K562 (cell line): ENCODE measurements around the gene LCA5L. TPM values are rescaled to one million over a fixed set of nuclear protein-coding genes. Genes with fewer than 3 reads are reported as not detected.

Source experiments
- ARID1B ChIP-seq: fragments of 450-650 bp; IDR thresholded peaks from 2 replicates; pipeline ENCODE4 v1.6.1; 2016; ENCODE audit warnings: antibody characterized with exemption, mild to moderate bottlenecking, inconsistent platforms
- ATF4 ChIP-seq: fragments of 450-650 bp; formaldehyde crosslinking; IDR thresholded peaks from 2 replicates; pipeline ENCODE4 v1.4.0; 2022; ENCODE audit warnings: mild to moderate bottlenecking, moderate library complexity
- CREM ChIP-seq: IDR thresholded peaks from 2 replicates; pipeline ENCODE4 v1.6.1; 2014; ENCODE audit warnings: antibody characterized with exemption, low read depth
- EP300 ChIP-seq: IDR thresholded peaks from 2 replicates; pipeline ENCODE4 v1.6.1; 2012; ENCODE audit warnings: low read length, improper control_type of control experiment
- ETS2 ChIP-seq: IDR thresholded peaks from 2 replicates; pipeline ENCODE4 v1.6.1; 2016; ENCODE audit warnings: borderline replicate concordance, missing genetic modification characterization, mild to moderate bottlenecking, moderate library complexity, missing compliant biosample characterization; ENCODE audit not compliant: poor library complexity, severe bottlenecking
- HDAC8 ChIP-seq: fragments of 450-650 bp; IDR thresholded peaks from 2 replicates; pipeline ENCODE4 v1.6.1; 2016; ENCODE audit warnings: mild to moderate bottlenecking, missing genetic modification characterization, moderate library complexity, missing compliant biosample characterization
- JUND ChIP-seq, 2 experiments: IDR thresholded peaks; 2 replicates in 1 of 2; 3 replicates in 1 of 2; pipeline ENCODE4 v1.6.1; 2011; ENCODE audit warnings: borderline replicate concordance in 2 of 2, low read depth in 2 of 2, low read length in 2 of 2, improper control_type of control experiment in 1 of 2, missing biosample characterization in 1 of 2, missing genetic modification characterization in 1 of 2, missing genetic modification reagents in 1 of 2
- RBFOX2 ChIP-seq: fragments of 200-400 bp; formaldehyde crosslinking; IDR thresholded peaks from 2 replicates; pipeline ENCODE4 v1.6.1; 2017; ENCODE audit warnings: low read depth, mild to moderate bottlenecking, low read length, moderate library complexity
- TAL1 ChIP-seq: fragments of 450-650 bp; IDR thresholded peaks from 2 replicates; pipeline ENCODE4 v1.6.1; 2016; ENCODE audit warnings: mild to moderate bottlenecking
- ZKSCAN1 ChIP-seq: fragments of 150-350 bp; IDR thresholded peaks from 2 replicates; pipeline ENCODE4 v1.6.1; 2016; ENCODE audit warnings: low read depth, low read length
- ZNF239 ChIP-seq: fragments of 250-450 bp; sonication (Bioruptor Pico); IDR thresholded peaks from 2 replicates; pipeline ENCODE4 v1.4.0; 2020; ENCODE audit warnings: mild to moderate bottlenecking
- ZNF57 ChIP-seq: fragments of 450-650 bp; formaldehyde crosslinking; IDR thresholded peaks from 2 replicates; pipeline ENCODE4 v1.4.0; 2020; ENCODE audit warnings: mild to moderate bottlenecking, moderate library complexity
- polyA plus RNA-seq, 8 experiments: library from polyadenylated mRNA; depleted of rRNA in 4 of 8; stranded (reverse) in 5 of 8; unstranded in 3 of 8; fragments of >200 nt; fragmentation: Nextera tagmentation in 2 of 8; fragmentation: Illumina TruSeq in 1 of 8; extraction: Ambion mirVana in 2 of 8; extraction: Trizol in 1 of 8; gene quantifications; 2 replicates each; pipeline versions ENCODE4 v1.2.1 to v1.2.3, GENCODE V29; 2011 to 2014; ENCODE audit warnings: inconsistent platforms in 1 of 8, missing spikeins in 1 of 8
- total RNA-seq, 7 experiments: library from RNA; depleted of rRNA in 6 of 7; stranded (reverse); fragments of >200 nt in 6 of 7; fragmentation: Illumina TruSeq in 2 of 7; extraction: Trizol in 2 of 7; gene quantifications; 2 replicates each; pipeline versions ENCODE4 v1.2.1 to v1.2.3, GENCODE V29; 2011 to 2021; ENCODE audit warnings: low replicate concordance in 1 of 7

LCA5L gene
- total and polyA plus RNA-seq, 9 of the 15 experiments (the other 6 are each of a cell fraction or from before 2014, with no cell fraction given): 1.8 to 4.9 (median 3.8) TPM

DNA sequence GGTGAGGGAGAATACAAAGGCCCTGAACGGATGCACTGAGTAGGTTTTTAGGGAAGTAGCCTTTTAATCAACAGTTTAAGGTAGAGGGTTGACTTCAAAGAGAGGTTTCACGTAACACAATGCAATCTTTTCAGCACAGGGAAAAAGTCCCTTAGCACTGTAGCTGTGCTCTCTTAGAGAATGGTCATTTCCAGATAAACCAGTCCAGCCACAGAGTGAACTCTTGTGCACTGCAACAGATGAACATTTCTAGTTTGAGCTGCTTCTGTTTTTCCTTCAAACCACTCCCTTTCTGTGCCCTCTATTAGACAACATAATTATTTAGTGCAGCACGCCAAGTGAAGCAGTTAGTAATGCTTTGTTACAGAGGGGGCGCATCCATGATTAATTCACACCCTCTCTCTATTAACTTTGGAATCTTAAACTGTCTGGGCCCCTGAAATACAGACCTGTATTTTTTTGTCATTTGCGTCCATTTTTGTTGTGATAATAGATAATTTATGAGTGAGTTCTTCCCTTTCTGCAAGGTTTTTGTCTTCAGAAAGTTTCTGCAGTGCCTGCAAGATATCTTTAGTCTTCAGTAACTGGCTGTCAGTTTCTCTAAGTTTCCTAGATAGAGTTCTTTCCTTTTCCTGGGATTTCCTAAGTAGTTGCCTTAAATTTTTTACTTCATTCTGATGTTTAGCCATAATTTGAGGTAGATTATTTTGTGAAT, 22.9 kb downstream of the LCA5L start (continued):
- TF ChIP-seq JUND (IDR thresholded peaks at IDR 0.05; ENCODE audit: borderline replicate concordance, low read depth, low read length) (0 out of 2 replicates have a peak, but pooled peaks have one; percentile 6), JUND (tag; IDR thresholded peaks at IDR 0.05; ENCODE audit: borderline replicate concordance, low read depth, low read length) (0 out of 3 replicates have a peak, but pooled peaks have one; percentile 47), ZNF57 (CRISPR knock-in tag) (no peak), CREM (peak; percentile 56), ETS2 (tag) (no peak), TAL1 (peak; percentile 43; the same call in 1 of the 2 replicates), ZKSCAN1 (peak; percentile 94; the same call in 1 of the 2 replicates), ZNF239 (CRISPR knock-in tag) (no peak), RBFOX2 (peak; percentile 58; the same call in 1 of the 2 replicates), ATF4 (peak; percentile 88), HDAC8 (tag) (0 out of 2 replicates have a peak, but pooled peaks have one; percentile 26), EP300 (peak; percentile 67; the same call in 1 of the 2 replicates), ARID1B (peak; percentile 77)
